ENCODE measurements around the gene ABTB2. TPM values are rescaled to one million over a fixed set of nuclear protein-coding genes. Genes with fewer than 3 reads are reported as not detected.

ABTB2 gene
- total and polyA plus RNA-seq, 2 experiments from 2014 or later: 12.4 to 14.3 TPM

DNA sequence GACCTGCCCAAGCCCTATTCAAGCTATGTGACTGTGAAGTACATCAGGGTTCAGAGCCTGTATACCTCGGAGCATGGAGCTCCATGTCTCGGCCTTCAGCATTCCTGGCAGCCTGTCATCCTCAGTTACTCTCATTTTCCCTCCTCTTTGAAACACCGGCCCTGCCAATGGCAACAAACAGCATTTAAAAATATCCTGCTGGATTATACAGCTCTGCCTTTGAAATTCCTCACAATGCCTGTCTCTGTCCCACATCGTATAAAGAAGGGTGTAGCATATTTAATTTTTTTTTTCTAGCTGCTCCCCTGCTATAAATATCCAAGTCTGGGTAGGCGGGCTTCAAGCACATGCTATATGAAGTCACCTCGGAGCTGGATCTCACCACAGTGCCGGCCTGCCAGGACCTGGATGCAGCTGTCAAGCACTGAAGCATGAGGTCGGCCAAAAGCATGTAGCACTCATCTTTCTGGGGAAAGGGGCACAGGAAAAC lies 11.8 kb downstream of the ABTB2 start:
- 61% methylated on average over 8 of the region's 8 CpGs for WGBS (ENCODE audit: low lambda C conversion rate, missing lambda C conversion rate)
- Histone ChIP-seq H3K27ac (no peak overlapping the region), H3K36me3 (replicated peaks; ENCODE audit: insufficient read depth, low read depth) (no peaks in the 10 kb centered on the region), H4K20me1 (ENCODE audit: insufficient read depth, poor library complexity, severe bottlenecking) (peaks cover 52% of the 10 kb centered on the region), H3K9me3 (ENCODE audit: low read depth) (no peaks in the 10 kb centered on the region), H3K79me2 (peaks cover 87% of the 10 kb centered on the region), H3K9me2 (replicated peaks; ENCODE audit: insufficient read depth) (no peaks in the 10 kb centered on the region), H3K4me3 (no peak overlapping the region), H3K27me3 (no peaks in the 10 kb centered on the region), H2AFZ (no peak overlapping the region), H3K4me2 (peak overlapping the region; percentile 10), H3K4me1 (ENCODE audit: insufficient read depth) (peaks cover 50% of the 10 kb centered on the region)
- no peak for TF ChIP-seq EZH2 (IDR thresholded peaks at IDR 0.05; ENCODE audit: borderline replicate concordance)
- no peak for TF ChIP-seq EZH2phosphoT487 (IDR thresholded peaks at IDR 0.05; ENCODE audit: low read depth, severe bottlenecking, unreplicated experiment)
- TF ChIP-seq, protein P1, sequence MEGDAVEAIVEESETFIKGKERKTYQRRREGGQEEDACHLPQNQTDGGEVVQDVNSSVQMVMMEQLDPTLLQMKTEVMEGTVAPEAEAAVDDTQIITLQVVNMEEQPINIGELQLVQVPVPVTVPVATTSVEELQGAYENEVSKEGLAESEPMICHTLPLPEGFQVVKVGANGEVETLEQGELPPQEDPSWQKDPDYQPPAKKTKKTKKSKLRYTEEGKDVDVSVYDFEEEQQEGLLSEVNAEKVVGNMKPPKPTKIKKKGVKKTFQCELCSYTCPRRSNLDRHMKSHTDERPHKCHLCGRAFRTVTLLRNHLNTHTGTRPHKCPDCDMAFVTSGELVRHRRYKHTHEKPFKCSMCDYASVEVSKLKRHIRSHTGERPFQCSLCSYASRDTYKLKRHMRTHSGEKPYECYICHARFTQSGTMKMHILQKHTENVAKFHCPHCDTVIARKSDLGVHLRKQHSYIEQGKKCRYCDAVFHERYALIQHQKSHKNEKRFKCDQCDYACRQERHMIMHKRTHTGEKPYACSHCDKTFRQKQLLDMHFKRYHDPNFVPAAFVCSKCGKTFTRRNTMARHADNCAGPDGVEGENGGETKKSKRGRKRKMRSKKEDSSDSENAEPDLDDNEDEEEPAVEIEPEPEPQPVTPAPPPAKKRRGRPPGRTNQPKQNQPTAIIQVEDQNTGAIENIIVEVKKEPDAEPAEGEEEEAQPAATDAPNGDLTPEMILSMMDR (IDR thresholded peaks at IDR 0.05; ENCODE audit: poor library complexity): no peak
- no peak for DNase-seq (ENCODE audit: low spot score)

DNA sequence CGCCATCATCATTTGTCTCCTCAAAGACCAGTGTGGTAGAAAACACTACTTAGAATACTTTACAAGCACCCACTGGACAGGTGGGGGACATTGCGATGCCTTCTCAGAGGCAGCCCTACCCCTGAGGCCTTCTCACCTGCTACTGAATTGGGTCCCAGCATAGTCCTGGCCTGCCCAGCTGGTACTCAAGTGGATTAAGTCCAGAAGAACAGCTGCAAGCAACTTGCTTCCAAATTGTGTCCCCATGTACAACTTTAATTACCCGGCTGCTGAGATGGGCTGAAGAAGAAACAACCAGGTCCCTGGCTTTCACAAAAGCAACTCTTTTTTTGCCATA lies 12.3 kb downstream of the ABTB2 start:
- H4K20me1 ChIP-seq (ENCODE audit: insufficient read depth, poor library complexity, severe bottlenecking): peaks cover 49% of the 10 kb centered on the region
- no peak overlapping the region for H2AFZ ChIP-seq

DNA sequence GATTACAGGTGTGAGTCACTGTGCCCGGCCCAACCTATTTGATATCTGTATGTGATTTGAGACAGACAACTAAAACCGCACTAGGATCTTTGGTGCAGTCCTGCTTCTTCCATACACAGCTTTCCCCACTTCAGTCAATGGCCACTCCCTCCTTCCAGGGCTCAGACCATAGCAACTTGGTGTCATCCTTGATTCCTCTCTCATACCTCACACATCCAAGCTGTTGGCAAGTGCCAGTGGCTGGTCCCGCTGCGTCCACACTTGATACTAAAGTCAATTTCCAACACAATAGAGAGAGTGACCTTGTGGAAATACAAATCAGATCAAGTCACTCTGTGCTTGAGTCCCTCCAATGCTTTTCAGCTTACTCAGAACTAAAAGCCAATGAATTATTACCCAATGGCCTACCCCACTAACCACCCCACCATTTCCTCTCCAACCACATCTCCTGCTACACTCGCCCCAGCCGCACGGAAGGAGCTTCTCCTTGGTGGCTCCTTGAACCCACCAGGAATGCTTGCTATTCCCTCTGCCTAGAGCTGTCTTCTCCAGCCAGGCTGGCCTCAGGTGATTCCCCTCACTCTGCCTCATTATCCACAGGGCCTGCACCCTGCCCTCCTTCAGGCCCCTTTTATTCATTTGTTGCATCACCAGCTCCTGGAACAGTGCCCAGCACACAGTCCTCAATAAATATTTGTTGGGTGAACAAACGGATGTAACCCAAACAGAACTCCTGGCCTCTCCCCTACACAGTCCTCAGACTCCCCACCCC lies 12.9 kb downstream of the ABTB2 start:
- H4K20me1 ChIP-seq (ENCODE audit: insufficient read depth, poor library complexity, severe bottlenecking): peaks cover 47% of the 10 kb centered on the region
- H3K9me3 ChIP-seq (ENCODE audit: low read depth): no peaks in the 10 kb centered on the region
- H3K27me3 ChIP-seq: no peaks in the 10 kb centered on the region
- peaks cover 92% of the 10 kb centered on the region for H3K79me2 ChIP-seq
- peak overlapping the region; percentile 19 for H3K27ac ChIP-seq
- H2AFZ ChIP-seq: no peak overlapping the region
- TF ChIP-seq, protein P1 (IDR thresholded peaks at IDR 0.05; ENCODE audit: poor library complexity): no peak
- no peak for TF ChIP-seq EZH2phosphoT487 (IDR thresholded peaks at IDR 0.05; ENCODE audit: low read depth, severe bottlenecking, unreplicated experiment)
- no peak for TF ChIP-seq EZH2 (IDR thresholded peaks at IDR 0.05; ENCODE audit: borderline replicate concordance)
- peaks cover 50% of the 10 kb centered on the region for H3K4me1 ChIP-seq (ENCODE audit: insufficient read depth)
- DNase-seq (ENCODE audit: low spot score): peak; percentile 57
- H3K9me2 ChIP-seq (replicated peaks; ENCODE audit: insufficient read depth): no peaks in the 10 kb centered on the region
- 82% methylated on average over 8 of the region's 8 CpGs for WGBS (ENCODE audit: low lambda C conversion rate, missing lambda C conversion rate)
- H3K4me2 ChIP-seq: no peak overlapping the region
- no peak overlapping the region for H3K4me3 ChIP-seq
- H3K36me3 ChIP-seq (replicated peaks; ENCODE audit: insufficient read depth, low read depth): no peaks in the 10 kb centered on the region

More for the DNA sequence above, 12.3 kb downstream of the ABTB2 start:
- no peaks in the 10 kb centered on the region for H3K27me3 ChIP-seq
- TF ChIP-seq EZH2phosphoT487 (IDR thresholded peaks at IDR 0.05; ENCODE audit: low read depth, severe bottlenecking, unreplicated experiment): no peak
- no peak for TF ChIP-seq EZH2 (IDR thresholded peaks at IDR 0.05; ENCODE audit: borderline replicate concordance)
- TF ChIP-seq, protein P1 (IDR thresholded peaks at IDR 0.05; ENCODE audit: poor library complexity): no peak
- no peaks in the 10 kb centered on the region for H3K36me3 ChIP-seq (replicated peaks; ENCODE audit: insufficient read depth, low read depth)
- H3K4me1 ChIP-seq (ENCODE audit: insufficient read depth): peaks cover 50% of the 10 kb centered on the region
- H3K27ac ChIP-seq: peak overlapping the region; percentile 4
- H3K4me3 ChIP-seq: no peak overlapping the region
- no peaks in the 10 kb centered on the region for H3K9me3 ChIP-seq (ENCODE audit: low read depth)
- H3K4me2 ChIP-seq: peak overlapping the region; percentile 10
- no peak for DNase-seq (ENCODE audit: low spot score)
- H3K9me2 ChIP-seq (replicated peaks; ENCODE audit: insufficient read depth): no peaks in the 10 kb centered on the region
- 89% methylated on average over 3 of the region's 3 CpGs for WGBS (ENCODE audit: low lambda C conversion rate, missing lambda C conversion rate)
- H3K79me2 ChIP-seq: peaks cover 87% of the 10 kb centered on the region
